ENCODE data around the gene KCND3. TPM values are rescaled to one million over a fixed set of nuclear protein-coding genes. Genes with fewer than 3 reads are reported as not detected.
"Not testable (repeated sequence)": the region's sequence is repeated elsewhere in the genome, so short reads cannot be mapped to it uniquely, and the experiment has no call there.

The KCND3 gene
- total RNA-seq, 1 donor from 2014 or later, result 6.2 TPM

- DNase-seq (ENCODE audit: low spot score), result no peak
Observed at GRCh38 chr1:111743679-111744101, 245.8 kb downstream of the KCND3 start.

DNA sequence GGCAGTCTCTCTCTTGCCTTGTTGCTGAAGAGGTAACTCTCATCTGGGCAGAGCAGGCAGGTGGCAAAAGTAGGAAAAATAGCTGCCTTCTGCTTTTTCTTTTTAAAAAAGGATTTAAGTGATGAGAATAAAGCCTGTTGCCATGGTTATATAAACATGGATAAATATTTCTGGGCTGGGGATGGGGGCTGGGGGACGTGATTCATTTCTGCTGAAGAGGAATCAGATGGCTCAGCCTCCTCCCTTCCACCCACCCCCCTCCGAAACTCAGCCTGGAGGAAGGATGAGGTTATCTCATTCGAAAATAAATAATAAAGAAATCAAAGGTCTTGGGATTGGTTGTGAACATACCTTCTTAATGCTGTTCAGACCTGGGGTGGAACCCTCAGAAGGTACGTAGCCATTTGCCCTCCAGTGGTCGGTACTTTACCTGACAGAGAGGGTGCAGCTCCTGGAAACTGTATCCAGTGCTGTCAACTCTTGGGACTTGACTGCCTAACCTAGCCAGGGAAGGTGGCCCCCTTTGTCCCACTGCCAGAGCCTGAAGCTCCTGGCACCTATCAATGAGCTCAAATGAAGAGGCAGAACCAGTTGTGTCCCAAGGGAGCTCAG lies 246.4 kb downstream of the KCND3 start:
- no peak for DNase-seq (ENCODE audit: low spot score)

GRCh38 chr1:111742292-111742691 lies 247.2 kb downstream of the KCND3 start:
- DNase-seq (ENCODE audit: low spot score), result not testable (repeated sequence)

GRCh38 chr1:111739925-111740765 lies 249.3 kb downstream of the KCND3 start:
- peak; percentile 65 for DNase-seq (ENCODE audit: low spot score)

GRCh38 chr1:111739194-111739924 lies 250.1 kb downstream of the KCND3 start, which contains the start of gene INKA2:
INKA2 (minus strand) TSS chr1:111739395; CDS start chr1:111739242, 153 bp downstream.
- peak; percentile 89 for DNase-seq (ENCODE audit: low spot score)

DNA sequence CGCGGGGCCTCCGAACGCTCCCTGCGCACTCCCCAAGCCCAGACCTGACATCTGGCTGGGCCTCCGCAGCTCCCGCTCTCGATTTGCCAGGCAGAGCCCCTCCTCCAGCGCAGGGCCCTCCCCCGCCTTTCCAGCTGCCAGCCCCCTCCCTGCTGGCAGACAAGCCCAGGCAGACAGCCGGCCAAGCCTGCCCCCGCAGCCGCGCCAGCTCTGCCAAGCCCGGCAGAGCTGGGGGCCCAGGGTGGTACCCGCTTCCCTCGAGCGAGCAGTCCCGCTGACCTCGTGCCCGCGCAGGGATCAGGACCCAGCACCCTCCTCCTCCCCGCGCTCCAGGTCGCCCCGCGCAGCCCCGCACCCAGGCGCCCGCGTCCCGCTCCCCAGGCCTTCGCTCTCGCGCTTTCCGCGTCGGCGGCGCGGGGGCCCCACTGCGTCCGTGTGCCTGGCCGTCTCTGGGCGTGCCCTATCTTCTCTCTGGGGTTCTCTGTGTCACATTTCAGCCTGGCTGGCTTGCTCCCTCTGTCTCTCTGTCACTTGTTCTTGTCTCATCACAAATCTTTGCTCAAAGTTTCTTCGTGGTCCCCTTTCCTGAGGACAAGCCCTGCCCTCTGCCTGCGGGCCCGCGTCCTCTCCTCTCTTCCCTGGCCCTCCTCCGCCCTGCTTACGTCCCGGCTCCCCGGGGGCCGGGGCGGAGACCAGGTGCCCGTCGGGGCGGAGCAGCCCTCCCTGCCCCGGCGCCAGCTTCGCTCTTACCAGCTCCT lies 250.9 kb downstream of the KCND3 start:
- peak; percentile 77 for DNase-seq (ENCODE audit: low spot score)

DNA sequence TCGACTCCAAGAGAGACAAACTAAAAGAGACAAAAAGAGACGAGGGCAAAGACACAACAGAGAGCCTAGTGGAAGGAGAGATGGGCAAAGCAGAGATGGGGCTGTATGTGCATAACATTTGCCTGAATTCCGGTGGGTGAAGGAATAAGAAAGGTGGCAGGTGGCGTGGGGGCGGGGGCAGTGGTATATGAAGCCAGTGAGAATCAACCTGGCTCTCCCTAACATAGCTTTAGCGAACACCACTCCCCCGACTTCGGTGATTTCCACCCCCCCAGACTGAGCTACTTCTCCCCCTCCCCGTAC lies 251.4 kb downstream of the KCND3 start:
- DNase-seq (ENCODE audit: low spot score), result no peak

GRCh38 chr1:111737216-111738132 lies 252.0 kb downstream of the KCND3 start:
- DNase-seq (ENCODE audit: low spot score), result no peak

- peak; percentile 44 for DNase-seq (ENCODE audit: low spot score)
Observed at GRCh38 chr1:111736548-111737215, 252.8 kb downstream of the KCND3 start.

DNA sequence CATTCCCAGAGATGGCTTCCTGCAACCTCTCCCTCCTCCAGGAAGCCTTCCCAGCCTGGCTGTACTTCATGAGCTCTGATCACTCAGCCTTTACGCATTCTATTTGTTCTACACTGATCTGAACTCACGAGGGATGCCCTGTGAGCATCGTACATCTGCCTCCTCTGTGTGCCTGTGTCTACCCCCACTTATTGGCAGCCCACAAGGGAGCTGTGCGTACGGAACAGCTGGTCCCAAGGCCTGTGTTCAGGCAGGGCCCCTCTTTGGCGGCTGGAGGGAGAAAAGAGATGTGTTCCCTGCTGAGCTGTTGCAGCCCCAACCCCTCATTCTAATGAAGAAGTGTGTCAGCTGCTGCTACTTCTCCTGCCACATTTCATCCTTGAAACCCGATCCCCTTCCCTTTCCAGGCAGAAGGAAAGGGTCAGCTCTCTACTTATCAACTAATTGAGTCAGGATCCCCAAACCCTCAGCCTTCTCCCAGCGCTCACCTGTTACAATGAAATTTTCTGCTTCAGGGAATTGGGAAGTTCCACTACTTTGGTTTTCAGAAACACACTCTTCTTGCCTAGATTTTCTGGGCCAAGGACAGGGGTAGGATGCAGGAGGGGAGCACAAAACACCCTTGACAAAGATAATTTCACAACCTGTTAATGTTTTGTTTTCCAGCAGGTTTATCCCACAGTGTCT lies 253.5 kb downstream of the KCND3 start:
- DNase-seq (ENCODE audit: low spot score), result peak; percentile 35

GRCh38 chr1:111735321-111735720 lies 254.1 kb downstream of the KCND3 start:
- DNase-seq (ENCODE audit: low spot score), result no peak

GRCh38 chr1:111734856-111735255 lies 254.6 kb downstream of the KCND3 start:
- DNase-seq (ENCODE audit: low spot score), result peak; percentile 5

- peak; percentile 31 for DNase-seq (ENCODE audit: low spot score)
Observed at GRCh38 chr1:111734426-111734825, 255.0 kb downstream of the KCND3 start.

GRCh38 chr1:111733992-111734341 lies 255.5 kb downstream of the KCND3 start:
- DNase-seq (ENCODE audit: low spot score), result peak; percentile 39

- peak; percentile 44 for DNase-seq (ENCODE audit: low spot score)
Observed at GRCh38 chr1:111733183-111733991, 256.1 kb downstream of the KCND3 start.

DNA sequence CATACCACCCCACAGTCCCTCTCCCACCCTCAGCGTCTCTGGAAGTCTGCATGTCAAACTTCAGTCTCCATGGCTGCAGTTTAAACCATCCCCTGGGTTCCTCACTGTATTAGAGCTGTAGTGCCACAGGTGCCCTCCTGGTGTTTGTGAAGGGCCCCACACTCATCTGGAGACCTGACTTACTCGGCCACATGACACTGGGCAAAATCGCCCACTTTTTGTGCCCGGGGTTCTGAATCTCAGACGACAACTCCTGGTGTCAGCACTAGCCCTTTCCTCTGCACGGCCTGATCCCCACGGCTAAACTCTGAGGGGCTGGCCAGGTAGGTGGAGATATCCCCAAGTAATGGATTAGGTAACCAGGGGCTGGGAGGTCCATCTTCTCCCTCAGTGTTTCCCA lies 256.8 kb downstream of the KCND3 start:
- DNase-seq (ENCODE audit: low spot score), result peak; percentile 26

- peak; percentile 35 for DNase-seq (ENCODE audit: low spot score)
Observed at GRCh38 chr1:111731956-111732355, 257.5 kb downstream of the KCND3 start.

GRCh38 chr1:111730706-111731105 lies 258.8 kb downstream of the KCND3 start:
- DNase-seq (ENCODE audit: low spot score), result no peak

Data from ureter (tissue), 1 donor.